Neuronal stem cell (in vitro differentiated cells): Measurements from ENCODE around the gene EFNA5.

Source experiments
- DNase-seq: peaks from one replicate; pipeline ENCODE4 v3.0.0-alpha.2; 2013; ENCODE audit warnings: low spot score
- H2AFZ ChIP-seq: one replicate; pipeline ENCODE4 v1.6.1; 2013; ENCODE audit warnings: mild to moderate bottlenecking, low read length, inconsistent platforms
- H2AK5ac ChIP-seq: 2 replicates; pipeline ENCODE4 v1.6.1; 2013; ENCODE audit warnings: low read depth, mild to moderate bottlenecking, inconsistent platforms, low read length, moderate library complexity, mixed read lengths
- H2BK120ac ChIP-seq: 2 replicates; pipeline ENCODE4 v1.6.1; 2013; ENCODE audit warnings: low read depth, mild to moderate bottlenecking, inconsistent platforms, low read length, moderate library complexity, mixed read lengths
- H2BK12ac ChIP-seq: one replicate; pipeline ENCODE4 v1.6.1; 2013; ENCODE audit warnings: low read length, inconsistent platforms
- H2BK15ac ChIP-seq: 2 replicates; pipeline ENCODE4 v1.6.1; 2013; ENCODE audit warnings: mild to moderate bottlenecking, low read length, inconsistent platforms, mixed read lengths
- H2BK5ac ChIP-seq: one replicate; pipeline ENCODE4 v1.6.1; 2013; ENCODE audit warnings: inconsistent platforms, mild to moderate bottlenecking, low read length, moderate library complexity
- H3K14ac ChIP-seq: one replicate; pipeline ENCODE4 v1.6.1; 2013; ENCODE audit warnings: low read length, inconsistent platforms
- H3K18ac ChIP-seq: 2 replicates; pipeline ENCODE4 v1.6.1; 2013; ENCODE audit warnings: low read length, inconsistent platforms
- H3K23ac ChIP-seq: 2 replicates; pipeline ENCODE4 v1.6.1; 2013; ENCODE audit warnings: low read depth, mild to moderate bottlenecking, mixed read lengths, low read length, inconsistent platforms; ENCODE audit not compliant: poor library complexity
- H3K27ac ChIP-seq: replicated peaks from 3 replicates; pipeline ENCODE4 v1.5.1; 2013; ENCODE audit warnings: low read length, inconsistent platforms
- H3K27me3 ChIP-seq, 3 experiments: 2 replicates each; pipeline ENCODE4 v1.6.1; 2013; ENCODE audit warnings: low read length in 3 of 3, mild to moderate bottlenecking in 2 of 3, inconsistent platforms in 1 of 3, low read depth in 1 of 3, mixed read lengths in 1 of 3, moderate library complexity in 1 of 3; ENCODE audit not compliant: control insufficient read depth in 3 of 3, insufficient read depth in 3 of 3
- H3K36me3 ChIP-seq, 2 donors: replicated peaks in 1 of 2; 2 replicates each; pipeline ENCODE4 v1.6.1; 2013; ENCODE audit warnings: low read length in 2 of 2; ENCODE audit not compliant: control insufficient read depth in 2 of 2, insufficient read depth in 2 of 2
- H3K4ac ChIP-seq: 2 replicates; pipeline ENCODE4 v1.6.1; 2013; ENCODE audit warnings: inconsistent platforms, mild to moderate bottlenecking, low read length, moderate library complexity
- H3K4me1 ChIP-seq, 2 donors: 1 replicate in 1 of 2; 2 replicates in 1 of 2; pipeline ENCODE4 v1.6.1; 2013; ENCODE audit warnings: low read length in 2 of 2, low read depth in 1 of 2; ENCODE audit not compliant: control insufficient read depth in 2 of 2, insufficient read depth in 1 of 2
- H3K4me2 ChIP-seq: one replicate; pipeline ENCODE4 v1.6.1; 2013; ENCODE audit warnings: mild to moderate bottlenecking, low read length, inconsistent platforms; ENCODE audit not compliant: insufficient read depth, poor library complexity, severe bottlenecking
- H3K4me3 ChIP-seq, 2 donors: 2 replicates each; pipeline ENCODE4 v1.5.1; 2013; ENCODE audit warnings: low read length in 2 of 2, mild to moderate bottlenecking in 2 of 2, inconsistent platforms in 1 of 2, moderate library complexity in 1 of 2
- H3K79me1 ChIP-seq: one replicate; pipeline ENCODE4 v1.6.1; 2013; ENCODE audit warnings: low read depth, mild to moderate bottlenecking, inconsistent platforms, low read length, moderate library complexity
- H3K9ac ChIP-seq: one replicate; pipeline ENCODE4 v1.6.1; 2013; ENCODE audit warnings: mild to moderate bottlenecking, low read depth, low read length, inconsistent platforms; ENCODE audit not compliant: poor library complexity
- H3K9me3 ChIP-seq, 2 donors: replicated peaks in 1 of 2; 2 replicates each; pipeline versions ENCODE3 to v1.6.1; 2013; ENCODE audit warnings: low read length in 2 of 2, mild to moderate bottlenecking in 2 of 2, inconsistent platforms in 1 of 2, low read depth in 1 of 2, mixed read lengths in 1 of 2, moderate library complexity in 1 of 2; ENCODE audit not compliant: control insufficient read depth in 2 of 2, insufficient read depth in 1 of 2
- H4K8ac ChIP-seq: one replicate; pipeline ENCODE4 v1.6.1; 2013; ENCODE audit warnings: low read depth, mild to moderate bottlenecking, inconsistent platforms, low read length, moderate library complexity
- H4K91ac ChIP-seq: one replicate; pipeline ENCODE4 v1.6.1; 2013; ENCODE audit warnings: low read length, low read depth, mild to moderate bottlenecking, inconsistent platforms; ENCODE audit not compliant: poor library complexity
- WGBS, 2 donors: extraction: QIAGEN DNeasy Blood & Tissue Kit; methylation state at CpG; one replicate each; pipeline ENCODE4 v1.1.7; 2013; ENCODE audit warnings: missing lambda C conversion rate in 2 of 2, mixed read lengths in 1 of 2; ENCODE audit not compliant: insufficient read length in 2 of 2, insufficient replicate concordance in 1 of 2; ENCODE audit errors: extremely low coverage in 2 of 2; 5-methylcytosine and 5-hydroxymethylcytosine counted together

EFNA5 gene

DNA sequence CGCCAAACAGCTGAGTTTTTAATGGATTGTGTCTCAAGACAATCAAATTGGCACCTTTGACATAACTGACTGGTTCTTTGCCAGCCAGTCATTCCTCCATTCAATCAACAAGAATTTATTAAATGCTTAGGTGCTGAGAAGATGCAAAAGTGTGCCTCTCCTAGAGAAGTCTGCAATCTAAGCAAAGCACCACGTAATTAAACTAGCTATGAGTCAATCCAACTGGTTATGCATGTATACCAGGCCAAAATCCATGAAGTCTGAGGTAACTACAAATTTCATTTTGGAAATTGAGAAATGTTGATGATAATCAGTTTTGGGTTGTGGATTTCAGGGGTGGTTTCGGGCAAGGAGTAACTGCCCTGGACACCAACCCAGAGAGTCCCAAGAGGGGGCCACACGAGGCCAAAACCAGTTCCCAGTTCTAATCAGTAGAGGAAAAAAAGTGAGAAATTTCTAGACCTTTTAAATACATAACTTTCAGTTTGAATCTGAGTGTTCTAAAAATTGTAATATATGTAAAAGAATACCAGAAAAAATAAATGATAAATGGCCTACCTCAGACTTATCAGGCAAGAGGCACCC is 92.6 kb downstream of the EFNA5 start:
- H3K9me3 ChIP-seq = no peaks in the 10 kb centered on the region
- H2BK120ac ChIP-seq = no peak overlapping the region
- H3K27me3 ChIP-seq = no peaks in the 10 kb centered on the region
- H3K36me3 ChIP-seq = no peaks in the 10 kb centered on the region
- DNase-seq = no peak
- no peak overlapping the region for H3K23ac ChIP-seq
- no peak overlapping the region for H4K8ac ChIP-seq
- no CpG with 5 or more reads among the region's 4 CpGs for WGBS, 2 donors
- no peak overlapping the region for H3K4me3 ChIP-seq
- H2BK12ac ChIP-seq = no peak overlapping the region
- no peak overlapping the region for H2BK15ac ChIP-seq
- H3K14ac ChIP-seq = no peak overlapping the region
- no peak overlapping the region for H4K91ac ChIP-seq
- no peak overlapping the region for H3K4ac ChIP-seq
- H3K18ac ChIP-seq = no peak overlapping the region
- H2BK5ac ChIP-seq = no peak overlapping the region
- H3K4me1 ChIP-seq = peaks cover 22 to 26% of the 10 kb centered on the region in 2 donors
- H2AK5ac ChIP-seq = no peak overlapping the region
- H2AFZ ChIP-seq = no peak overlapping the region
- H3K79me1 ChIP-seq = no peaks in the 10 kb centered on the region
- no peak overlapping the region for H3K9ac ChIP-seq
- no peak overlapping the region for H3K4me2 ChIP-seq
- H3K27ac ChIP-seq = peak overlapping the region; percentile 29

DNA sequence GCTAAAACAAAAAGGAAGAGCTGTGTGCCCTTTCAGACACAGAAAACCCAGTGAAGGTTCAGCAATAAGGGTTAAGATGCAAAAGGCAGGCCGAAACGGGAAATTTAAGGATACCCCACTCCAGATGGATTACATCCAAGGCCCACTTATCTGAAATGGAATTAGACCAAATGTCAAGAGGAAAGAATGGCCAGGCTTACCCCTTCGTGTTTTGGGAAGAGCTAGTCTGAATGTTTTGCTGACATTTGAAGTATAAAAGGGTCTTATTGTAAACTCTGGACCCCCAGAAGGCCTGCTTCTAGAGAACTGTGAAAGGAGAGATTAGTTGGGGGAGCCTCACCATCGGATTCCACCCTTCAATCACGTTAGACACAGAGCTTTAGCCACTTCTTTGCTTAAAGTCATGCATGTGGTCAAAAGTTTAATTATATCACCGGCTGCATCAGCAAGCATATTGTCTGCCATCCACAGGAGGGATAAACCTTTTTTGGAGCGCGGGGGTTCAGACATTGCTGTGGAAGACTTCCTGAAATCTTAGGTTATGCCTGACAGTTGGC is 93.3 kb downstream of the EFNA5 start:
- Histone ChIP-seq H3K9ac (no peak overlapping the region), H3K27me3 (no peaks in the 10 kb centered on the region), H3K4me2 (no peak overlapping the region), H2AK5ac (no peak overlapping the region), H3K18ac (no peak overlapping the region), H2BK5ac (no peak overlapping the region), H4K91ac (no peak overlapping the region), H3K79me1 (no peaks in the 10 kb centered on the region), H2BK120ac (no peak overlapping the region), H3K36me3 (no peaks in the 10 kb centered on the region), H3K23ac (no peak overlapping the region), H3K14ac (no peak overlapping the region), H3K4ac (no peak overlapping the region), H3K27ac (peak overlapping the region; percentile 23), H4K8ac (no peak overlapping the region), H3K4me3 (no peak overlapping the region), H2BK15ac (no peak overlapping the region), H2AFZ (no peak overlapping the region), H3K4me1 (peaks cover 29% of the 10 kb centered on the region in 2 donors), H3K9me3 (no peaks in the 10 kb centered on the region), H2BK12ac (no peak overlapping the region)
- DNase-seq = peak; percentile 56
- no CpG with 5 or more reads among the region's 8 CpGs for WGBS, 2 donors

DNA sequence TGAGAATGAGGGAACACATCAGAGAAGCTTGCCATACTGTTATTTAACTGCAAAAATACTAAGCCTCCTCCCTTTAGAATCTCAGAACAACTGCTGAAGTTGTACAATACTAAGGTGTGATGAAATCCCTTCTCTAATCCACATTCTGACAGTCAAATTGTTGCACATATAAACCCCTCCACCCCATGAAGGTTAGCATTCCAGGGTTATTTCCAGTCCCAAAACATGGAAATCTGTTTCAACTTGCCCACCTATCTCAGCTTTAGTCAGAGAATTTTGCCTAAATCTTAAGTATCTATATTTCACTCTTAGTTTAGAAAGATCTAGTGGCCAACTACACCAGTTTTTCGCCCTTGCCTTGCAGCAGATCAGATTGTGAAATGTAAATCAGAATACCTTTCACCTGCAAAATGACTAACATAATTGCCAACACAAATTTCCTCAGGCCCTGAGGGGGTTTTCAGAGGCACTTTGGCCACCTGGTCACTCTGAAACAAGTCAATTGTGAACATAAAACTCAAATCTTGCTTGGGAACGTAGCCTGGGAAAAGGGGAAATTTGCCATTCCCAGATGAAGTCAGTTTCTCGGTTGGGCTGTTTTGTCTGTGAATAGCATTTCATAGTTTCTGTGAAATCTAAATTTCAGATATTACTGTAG is 93.9 kb downstream of the EFNA5 start:
- WGBS, 2 donors = no CpG with 5 or more reads among the region's 3 CpGs
- Histone ChIP-seq H3K36me3 (no peaks in the 10 kb centered on the region), H2AK5ac (no peak overlapping the region), H4K91ac (no peak overlapping the region), H3K4me1 (peaks cover 29 to 32% of the 10 kb centered on the region in 2 donors), H2BK5ac (no peak overlapping the region), H3K79me1 (no peaks in the 10 kb centered on the region), H3K4me3 (no peak overlapping the region), H2BK15ac (no peak overlapping the region), H3K27me3 (no peaks in the 10 kb centered on the region), H3K4me2 (no peak overlapping the region), H3K18ac (no peak overlapping the region), H2AFZ (no peak overlapping the region), H3K9me3 (no peaks in the 10 kb centered on the region), H3K9ac (no peak overlapping the region), H3K14ac (no peak overlapping the region), H3K23ac (no peak overlapping the region), H3K4ac (no peak overlapping the region), H2BK120ac (no peak overlapping the region), H4K8ac (no peak overlapping the region), H2BK12ac (no peak overlapping the region), H3K27ac (peak overlapping the region; percentile 23)
- no peak for DNase-seq

DNA sequence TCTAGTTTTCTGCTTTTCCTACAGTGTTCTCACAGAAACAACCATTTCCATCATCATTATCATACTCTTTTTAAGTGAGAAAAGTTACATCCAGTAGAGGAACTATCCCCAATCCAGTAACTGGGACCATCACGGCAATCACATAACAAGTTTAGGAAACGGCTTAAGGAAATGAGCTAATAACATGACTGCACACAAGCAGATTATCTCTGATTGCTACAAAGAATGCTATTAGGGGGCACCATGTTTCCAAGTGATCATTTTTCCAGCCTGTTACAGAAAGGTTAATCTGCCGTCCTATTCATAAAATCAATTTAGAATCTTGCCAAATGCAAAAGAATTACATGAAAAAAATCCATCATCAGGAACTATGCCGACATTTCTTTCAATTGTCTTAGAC is 94.6 kb downstream of the EFNA5 start:
- no peak overlapping the region for H2AK5ac ChIP-seq
- no peak overlapping the region for H2AFZ ChIP-seq
- no peak overlapping the region for H3K18ac ChIP-seq
- H3K27ac ChIP-seq = no peak overlapping the region
- no peaks in the 10 kb centered on the region for H3K79me1 ChIP-seq
- no peak for DNase-seq
- no peak overlapping the region for H2BK5ac ChIP-seq
- H3K4me1 ChIP-seq = peaks cover 35% of the 10 kb centered on the region in 2 donors
- H3K27me3 ChIP-seq = no peaks in the 10 kb centered on the region
- no CpG with 5 or more reads among the region's 4 CpGs for WGBS, 2 donors
- H3K36me3 ChIP-seq = no peaks in the 10 kb centered on the region
- no peak overlapping the region for H3K14ac ChIP-seq
- H3K4ac ChIP-seq = no peak overlapping the region
- no peaks in the 10 kb centered on the region for H3K9me3 ChIP-seq
- no peak overlapping the region for H2BK12ac ChIP-seq
- H2BK120ac ChIP-seq = no peak overlapping the region
- no peak overlapping the region for H4K8ac ChIP-seq
- H4K91ac ChIP-seq = no peak overlapping the region
- no peak overlapping the region for H3K4me2 ChIP-seq
- H3K4me3 ChIP-seq = no peak overlapping the region
- no peak overlapping the region for H2BK15ac ChIP-seq
- H3K23ac ChIP-seq = no peak overlapping the region
- H3K9ac ChIP-seq = no peak overlapping the region
